ENCODE measurements around the gene NRL. TPM values are rescaled to one million over a fixed set of nuclear protein-coding genes. Genes with fewer than 3 reads are reported as not detected.

NRL gene
- total RNA-seq, 1 experiment from 2014 or later, result 0.66 TPM

- Histone ChIP-seq H3K4me2 (ENCODE audit: low read length) (no peak overlapping the region), H3K36me3 (ENCODE audit: control insufficient read depth in 1 of 2, insufficient read depth in 2 of 2, low read length in 2 of 2) (no peaks in the 10 kb centered on the region), H3K79me2 (ENCODE audit: insufficient read depth, low read length) (no peaks in the 10 kb centered on the region), H3K4me3 (replicated peaks in 1 of 2; ENCODE audit: low read depth in 1 of 2, low read length in 2 of 2) (no peak overlapping the region), H4K20me1 (ENCODE audit: insufficient read depth) (no peaks in the 10 kb centered on the region), H3K9ac (ENCODE audit: low read length) (no peak overlapping the region), H3K9me3 (ENCODE audit: control insufficient read depth in 1 of 2, insufficient read depth in 1 of 2, low read depth in 1 of 2, low read length in 2 of 2) (no peaks in the 10 kb centered on the region), H3K27ac (ENCODE audit: low read depth, low read length) (no peak overlapping the region), H3K27me3 (ENCODE audit: insufficient read depth, low read length) (no peaks in the 10 kb centered on the region), H3K4me1 (ENCODE audit: control insufficient read depth in 1 of 2, insufficient read depth in 2 of 2, low read length in 2 of 2) (peaks cover 11 to 22% of the 10 kb centered on the region in 2 experiments; a peak in 3 of 4 replicates), H2AFZ (ENCODE audit: low read depth, low read length, poor library complexity, severe bottlenecking) (no peak overlapping the region), H3K9me2 (ENCODE audit: insufficient read depth) (no peaks in the 10 kb centered on the region)
- CTCF ChIA-PET, result no interaction called here
- RAD21 ChIA-PET (ENCODE audit: low non-redundant PET in 1 of 2, low total read pairs in 2 of 2, uncharacterized antibody in 2 of 2, unreplicated experiment in 2 of 2), result no interaction called here
- ATAC-seq, result no peak
- no peak for DNase-seq (ENCODE audit: low read depth, low spot score)
- POLR2A ChIA-PET, result no interaction called here
- no TSS peak for BruUV-seq (replicated peaks)
- intact Hi-C loops (cut with micrococcal nuclease), result loop anchor here (5.0 kb wide), 1 partner anchor 51 kb away; the partner anchor contains the start of gene DHRS4L2
- TF ChIP-seq YY1 (IDR thresholded peaks at IDR 0.05; ENCODE audit: extremely low read depth, insufficient replicate concordance, low read depth, low read length) (no peak), MAX (IDR thresholded peaks at IDR 0.05) (no peak), POLR2A (IDR thresholded peaks at IDR 0.05; ENCODE audit: borderline replicate concordance, extremely low read depth, insufficient read depth, insufficient read length) (no peak), SIN3A (IDR thresholded peaks at IDR 0.05; ENCODE audit: low read depth) (no peak), EZH2phosphoT487 (IDR thresholded peaks at IDR 0.05; ENCODE audit: borderline replicate concordance) (no peak), SRF (IDR thresholded peaks at IDR 0.05; ENCODE audit: low read depth) (no peak), TCF7L2 (IDR thresholded peaks at IDR 0.05; ENCODE audit: borderline replicate concordance, extremely low read depth, insufficient read depth, insufficient read length) (no peak), ZBTB33 (IDR thresholded peaks at IDR 0.05; ENCODE audit: extremely low read depth, insufficient replicate concordance, low read length) (no peak), SP1 (IDR thresholded peaks at IDR 0.05; ENCODE audit: low read depth) (no peak), ZNF274 (IDR thresholded peaks at IDR 0.05; ENCODE audit: low read depth, low read length) (no peak), ZFX (IDR thresholded peaks at IDR 0.05) (no peak), ATF3 (IDR thresholded peaks at IDR 0.05) (no peak), CEBPB (IDR thresholded peaks at IDR 0.05; ENCODE audit: low read depth) (no peak), CBX3 (IDR thresholded peaks at IDR 0.05; ENCODE audit: low read depth) (no peak), ELF1 (IDR thresholded peaks at IDR 0.05; ENCODE audit: borderline replicate concordance, low read depth) (no peak), JUND (IDR thresholded peaks at IDR 0.05) (no peak), EZH2 (IDR thresholded peaks at IDR 0.05) (no peak), EGR1 (IDR thresholded peaks at IDR 0.05; ENCODE audit: low read depth) (no peak), REST (IDR thresholded peaks at IDR 0.05; ENCODE audit: low read depth) (no peak), RAD21 (IDR thresholded peaks at IDR 0.05; ENCODE audit: low read depth) (no peak)
Observed at GRCh38 chr14:24038686-24039085, 76.1 kb downstream of the NRL start.

Measured in HCT116 (cell line).